ENCODE data around the gene PFN1.
"Not testable (repeated sequence)": the region's sequence is repeated elsewhere in the genome, so short reads cannot be mapped to it uniquely, and the experiment has no call there.

Gene PFN1

GRCh38 chr17:4945176-4945943 is 3.0 kb downstream of the PFN1 start:
- DNase-seq, result no peak

GRCh38 chr17:4944554-4945175 is 3.7 kb downstream of the PFN1 start:
- no peak for DNase-seq

- DNase-seq, result no peak
Measured at GRCh38 chr17:4944163-4944553, 4.2 kb downstream of the PFN1 start.

- no peak for DNase-seq
Measured at GRCh38 chr17:4942760-4943508, 5.4 kb downstream of the PFN1 start.

GRCh38 chr17:4941319-4941610 is 7.1 kb downstream of the PFN1 start:
- no peak for DNase-seq

GRCh38 chr17:4940555-4941318 is 7.6 kb downstream of the PFN1 start:
- DNase-seq, result no peak

GRCh38 chr17:4939796-4940554 is 8.4 kb downstream of the PFN1 start, which contains the start of the genes RNF167 and SLC25A11:
Gene RNF167, plus strand, starts transcription at chr17:4940268. Its CDS starts 642 bp downstream, at chr17:4940910.
Gene SLC25A11, minus strand, starts transcription at chr17:4940046. Its CDS starts 136 bp downstream, at chr17:4939910.
- DNase-seq, result peak; percentile 98

- DNase-seq, result no peak
Measured at GRCh38 chr17:4939546-4939795, 8.9 kb downstream of the PFN1 start.

- DNase-seq, result no peak
Measured at GRCh38 chr17:4938688-4939545, 9.4 kb downstream of the PFN1 start.

GRCh38 chr17:4938069-4938491 is 10.2 kb downstream of the PFN1 start:
- no peak for DNase-seq

- no peak for DNase-seq
Measured at GRCh38 chr17:4937553-4937952, 10.8 kb downstream of the PFN1 start.

- DNase-seq, result no peak
Measured at GRCh38 chr17:4936436-4936835, 11.9 kb downstream of the PFN1 start.

- no peak for DNase-seq
Measured at GRCh38 chr17:4935650-4936049, 12.7 kb downstream of the PFN1 start.

- DNase-seq, result no peak
Measured at GRCh38 chr17:4934173-4934979, 14.0 kb downstream of the PFN1 start.

- DNase-seq, result no peak
Measured at GRCh38 chr17:4933646-4934045, 14.7 kb downstream of the PFN1 start.

- no peak for DNase-seq
Measured at GRCh38 chr17:4932756-4933155, 15.6 kb downstream of the PFN1 start.

- DNase-seq, result no peak
Measured at GRCh38 chr17:4931963-4932362, 16.4 kb downstream of the PFN1 start, which contains the start of gene GP1BA. Gene GP1BA, plus strand, starts transcription at chr17:4932277. Its CDS starts 328 bp downstream, at chr17:4932605.

GRCh38 chr17:4928881-4929280 is 19.4 kb downstream of the PFN1 start:
- no peak for DNase-seq

- not testable (repeated sequence) for DNase-seq
Measured at GRCh38 chr17:4926577-4927335, 21.6 kb downstream of the PFN1 start.

- no peak for DNase-seq
Measured at GRCh38 chr17:4921320-4921719, 27.0 kb downstream of the PFN1 start.

All from NCI-H1436 (cell line).